Measurements from ENCODE around the gene SAT2. TPM values are rescaled to one million over a fixed set of nuclear protein-coding genes. Genes with fewer than 3 reads are reported as not detected.

Gene SAT2
- 10 to 100 TPM; 22.4 to 24.6 TPM for total RNA-seq

DNA sequence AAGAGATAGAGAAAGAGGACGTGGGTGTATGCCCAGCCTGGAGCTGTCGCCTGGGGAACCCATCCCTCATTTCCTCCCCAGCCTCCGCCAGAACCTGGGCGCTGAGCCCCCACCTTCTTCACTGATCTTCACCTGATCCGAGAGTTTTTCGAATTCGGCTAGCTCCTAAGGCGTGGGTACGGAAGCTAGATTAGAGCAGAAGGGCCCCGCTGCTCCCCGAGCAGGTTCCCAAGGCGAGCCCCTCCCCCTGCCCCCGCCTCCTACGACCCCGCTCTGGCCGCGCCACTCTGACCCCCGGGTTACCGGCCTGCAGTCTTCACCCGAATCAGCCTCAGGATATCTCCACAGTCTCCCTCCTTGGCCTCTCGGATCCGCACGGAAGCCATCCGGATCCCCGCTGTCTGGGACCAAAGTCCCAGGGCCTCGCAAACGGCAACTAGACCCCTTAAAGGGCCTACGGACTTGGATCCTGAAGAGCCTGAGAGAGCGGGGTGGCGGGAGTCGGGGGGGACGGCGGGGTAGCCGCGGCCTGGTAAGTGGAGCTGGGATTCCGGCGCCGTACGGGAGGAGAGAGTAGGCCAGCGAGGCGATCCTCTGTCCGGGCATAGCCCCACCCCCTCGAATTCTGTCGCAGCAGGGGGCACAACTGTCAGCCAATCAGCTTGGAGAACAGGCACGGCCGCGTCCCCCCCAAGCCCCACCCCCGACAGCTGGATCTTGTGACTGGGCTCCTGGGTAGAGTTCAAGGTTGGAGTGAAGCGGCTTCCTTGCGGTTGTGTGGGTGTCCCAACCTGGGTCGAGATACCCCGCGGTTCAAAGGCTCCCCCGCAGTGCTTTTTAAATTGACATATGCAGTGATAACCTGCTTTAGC is at the start of gene SAT2:
Gene SAT2 (minus strand): TSS at position 572 of the 872 bp plus-strand sequence. CDS start 186 bp downstream, at position 386.

GRCh38 chr17:7650509-7651096 is 23.0 kb upstream of the SAT2 start, which contains the start of gene ATP1B2:
Gene ATP1B2, plus strand, starts transcription at chr17:7650926. Its CDS starts 593 bp downstream, at chr17:7651519.

DNA sequence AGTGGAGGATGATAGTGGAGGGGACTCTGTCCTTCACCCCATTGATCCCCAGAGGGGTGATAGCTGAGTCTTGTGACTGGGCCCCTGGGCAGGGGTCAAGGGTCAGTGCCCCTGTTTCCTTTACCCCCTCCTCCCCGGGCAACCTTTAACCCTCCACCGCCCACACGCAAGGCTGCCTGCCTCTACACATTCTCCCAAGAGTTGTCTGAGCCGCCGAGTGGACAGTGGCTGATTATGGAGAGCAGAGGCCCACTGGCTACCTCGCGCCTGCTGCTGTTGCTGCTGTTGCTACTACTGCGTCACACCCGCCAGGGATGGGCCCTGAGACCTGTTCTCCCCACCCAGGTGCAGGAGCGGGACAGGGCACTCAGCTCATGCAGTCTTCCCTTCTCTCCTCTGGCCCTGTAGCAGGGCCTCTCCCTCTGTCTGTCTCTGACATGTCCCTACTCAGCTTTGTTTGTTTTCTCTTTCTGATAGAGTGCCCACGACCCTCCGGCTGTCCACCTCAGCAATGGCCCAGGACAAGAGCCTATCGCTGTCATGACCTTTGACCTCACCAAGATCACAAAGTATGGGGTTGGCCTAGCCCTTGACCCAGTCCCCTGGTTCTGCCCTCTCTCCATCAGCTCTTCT is 2.4 kb upstream of the SAT2 start, which contains the start of gene SHBG:
Gene SHBG (plus strand): TSS at position 197 of the 633 bp plus-strand sequence. CDS start 38 bp downstream, at position 235.

GRCh38 chr17:7614425-7615264 is 13.0 kb downstream of the SAT2 start, which contains the start of gene FXR2:
Gene FXR2, minus strand, starts transcription at chr17:7614897. Its CDS starts 365 bp downstream, at chr17:7614532.

GRCh38 chr17:7589891-7590691 is 37.5 kb downstream of the SAT2 start, which contains the start of gene SOX15:
Gene SOX15, minus strand, starts transcription at chr17:7590094. Its CDS starts 418 bp downstream, at chr17:7589676.

GRCh38 chr17:7583253-7584109 is 44.1 kb downstream of the SAT2 start, which contains the start of gene MPDU1:
Gene MPDU1, plus strand, starts transcription at chr17:7583852. Its CDS starts 11 bp downstream, at chr17:7583863.

GRCh38 chr17:7579001-7579833 is 48.4 kb downstream of the SAT2 start, which contains the start of gene CD68:
Gene CD68, plus strand, starts transcription at chr17:7579638. Its CDS starts 40 bp downstream, at chr17:7579678.

Small RNA genes lying within 50 kb of the gene (small RNA-seq; reads per million reads assigned to genes)
- gene CD68 (0 reads per million in 2 donors), gene SNORD10 (0 reads per million in 2 donors)

Other genes starting within 250 kb of the SAT2 start
- gene TNK1, start 246.7 kb downstream of the SAT2 start, total RNA-seq = under 1 TPM; 0.69 to 1.00 TPM
- 10 to 100 TPM in 1 of 2 donors, 1 to 10 TPM in 1; 9.6 to 12.0 TPM for gene PLSCR3, start 233.3 kb downstream of the SAT2 start, total RNA-seq
- gene TMEM256, start 223.7 kb downstream of the SAT2 start, total RNA-seq = 100 to 1,000 TPM in 1 of 2 donors, 10 to 100 TPM in 1; 73.0 to 107 TPM
- 1 to 10 TPM; 4.0 to 4.1 TPM for gene NLGN2, start 220.0 kb downstream of the SAT2 start, total RNA-seq
- gene SPEM1, start 207.5 kb downstream of the SAT2 start, total RNA-seq = not detected
- not detected for gene SPEM2, start 202.2 kb downstream of the SAT2 start, total RNA-seq
- not detected for gene SPEM3, start 199.0 kb downstream of the SAT2 start, total RNA-seq
- gene TMEM102, start 192.4 kb downstream of the SAT2 start, total RNA-seq = 1 to 10 TPM; 7.3 to 7.9 TPM
- gene FGF11, start 188.3 kb downstream of the SAT2 start, total RNA-seq = under 1 TPM; under 0.01 to 0.33 TPM
- gene CHRNB1, start 182.8 kb downstream of the SAT2 start, total RNA-seq = 1 to 10 TPM; 5.5 to 5.7 TPM
- gene ZBTB4, start 148.2 kb downstream of the SAT2 start, total RNA-seq = 10 to 100 TPM; 16.3 to 23.1 TPM
- not detected for gene SLC35G6, start 146.4 kb downstream of the SAT2 start, total RNA-seq
- gene POLR2A, start 143.5 kb downstream of the SAT2 start, total RNA-seq = 10 to 100 TPM; 95.3 to 96.9 TPM
- gene TNFSF12, start 78.8 kb downstream of the SAT2 start, total RNA-seq = 10 to 100 TPM; 14.8 to 19.3 TPM
- gene TNFSF13, start 69.1 kb downstream of the SAT2 start, total RNA-seq = 1 to 10 TPM; 2.4 to 2.7 TPM
- gene SENP3, start 65.9 kb downstream of the SAT2 start, total RNA-seq = 100 to 1,000 TPM in 1 of 2 donors, 10 to 100 TPM in 1; 67.4 to 114 TPM
- 10 to 100 TPM; 18.3 to 20.0 TPM for gene CD68, start 48.2 kb downstream of the SAT2 start, total RNA-seq
- gene MPDU1, start 44.0 kb downstream of the SAT2 start, total RNA-seq = 100 to 1,000 TPM; 181 to 189 TPM
- under 1 TPM in 1 of 2 donors, not detected in 1; 0.33 TPM for gene SOX15, start 37.7 kb downstream of the SAT2 start, total RNA-seq
- 10 to 100 TPM; 36.3 to 36.5 TPM for gene FXR2, start 12.9 kb downstream of the SAT2 start, total RNA-seq
- under 1 TPM; 0.33 to 0.34 TPM for gene SHBG, start 2.3 kb upstream of the SAT2 start, total RNA-seq
- gene ATP1B2, start 23.1 kb upstream of the SAT2 start, total RNA-seq = not detected
- 10 to 100 TPM; 43.0 to 47.1 TPM for gene TP53, start 59.7 kb upstream of the SAT2 start, total RNA-seq
- gene WRAP53, start 60.7 kb upstream of the SAT2 start, total RNA-seq = 10 to 100 TPM in 1 of 2 donors, 1 to 10 TPM in 1; 8.6 to 17.3 TPM
- gene EFNB3, start 77.4 kb upstream of the SAT2 start, total RNA-seq = 1 to 10 TPM in 1 of 2 donors, under 1 TPM in 1; 0.33 to 1.0 TPM
- gene DNAH2, start 89.9 kb upstream of the SAT2 start, total RNA-seq = under 1 TPM; under 0.01 TPM
- 1 to 10 TPM; 3.4 to 3.7 TPM for gene KDM6B, start 206.4 kb upstream of the SAT2 start, total RNA-seq
- gene TMEM88, start 227.2 kb upstream of the SAT2 start, total RNA-seq = under 1 TPM in 1 of 2 donors, not detected in 1; 0.34 TPM
- gene NAA38, start 229.7 kb upstream of the SAT2 start, total RNA-seq = 10 to 100 TPM; 47.1 to 68.9 TPM
- gene CYB5D1, start 230.2 kb upstream of the SAT2 start, total RNA-seq = 1 to 10 TPM; 5.9 to 8.3 TPM